ENCODE measurements around the gene TNC.

GRCh38 chr9:115022760-115023434 lies 95.1 kb downstream of the TNC start:
- no peak for TF ChIP-seq POLR2A (IDR thresholded peaks at IDR 0.05)
- no peak for TF ChIP-seq CTCF (IDR thresholded peaks at IDR 0.05)
